PC-9 (cell line): Measurements from ENCODE around the gene UNC5CL. TPM values are rescaled to one million over a fixed set of nuclear protein-coding genes. Genes with fewer than 3 reads are reported as not detected.

Source experiments
- BruUV-seq: library from RNA; stranded (reverse); fragments of 400-500 nt; replicated peaks from 2 replicates; lab custom pipeline; 2021; lab: Mats Ljungman, UMichigan
- CTCF ChIA-PET: fragments of 300-600 bp; sonication (Branson Sonifier 250); formaldehyde crosslinking; loops from one replicate; lab custom pipeline; 2022; ENCODE audit warnings: antibody characterized with exemption; lab: Charles Lee
- POLR2A ChIA-PET: fragments of 300-600 bp; sonication (Branson Sonifier 250); formaldehyde crosslinking; loops from one replicate; lab custom pipeline; 2022; ENCODE audit warnings: antibody characterized with exemption; ENCODE audit not compliant: unreplicated experiment; lab: Charles Lee
- DNase-seq, 2 experiments: peaks; one replicate each; pipeline versions ENCODE4 v3.0.0 to v3.0.0-alpha.2; 2015 to 2022; ENCODE audit warnings: mixed read lengths in 1 of 2
- H2AFZ ChIP-seq: fragments of 200-600 bp; sonication (generic); 2 replicates; pipeline ENCODE4 v1.8.1; 2017; ENCODE audit warnings: antibody characterized with exemption
- H3F3A ChIP-seq: fragments of 200-600 bp; sonication (generic); 2 replicates; pipeline ENCODE4 v1.8.1; 2017; ENCODE audit warnings: antibody characterized with exemption, mild to moderate bottlenecking, low read depth; ENCODE audit not compliant: insufficient read depth
- H3K27ac ChIP-seq: fragments of 200-600 bp; sonication (generic); 2 replicates; pipeline ENCODE4 v1.6.1; 2016; ENCODE audit warnings: mixed run types
- H3K27me3 ChIP-seq: fragments of 200-600 bp; sonication (generic); 2 replicates; pipeline ENCODE4 v1.6.1; 2016; ENCODE audit warnings: low read depth, mixed run types; ENCODE audit not compliant: insufficient read depth
- H3K36me3 ChIP-seq: fragments of 200-600 bp; sonication (generic); 2 replicates; pipeline ENCODE4 v1.6.1; 2016; ENCODE audit warnings: low read depth, mixed run types
- H3K4me1 ChIP-seq: fragments of 200-600 bp; sonication (generic); replicated peaks from 2 replicates; pipeline ENCODE4 v1.6.1; 2016; ENCODE audit warnings: mixed run types; ENCODE audit not compliant: insufficient read depth
- H3K4me2 ChIP-seq: fragments of 200-600 bp; sonication (generic); 2 replicates; pipeline ENCODE4 v1.6.1; 2017; ENCODE audit warnings: mixed run types
- H3K4me3 ChIP-seq: fragments of 200-600 bp; sonication (generic); 2 replicates; pipeline ENCODE4 v1.6.1; 2016; ENCODE audit warnings: mixed run types
- H3K79me2 ChIP-seq: fragments of 200-600 bp; sonication (generic); 2 replicates; pipeline ENCODE4 v1.6.1; 2017; ENCODE audit warnings: low read depth, mixed run types
- H3K9me2 ChIP-seq: fragments of 200-600 bp; sonication (generic); 2 replicates; pipeline ENCODE4 v1.8.1; 2017; ENCODE audit warnings: mild to moderate bottlenecking; ENCODE audit not compliant: insufficient read depth
- H3K9me3 ChIP-seq: fragments of 200-600 bp; sonication (generic); 2 replicates; pipeline ENCODE4 v1.8.1; 2016; ENCODE audit warnings: low read depth; ENCODE audit not compliant: insufficient read depth
- H4K20me1 ChIP-seq: fragments of 200-600 bp; sonication (generic); 2 replicates; pipeline ENCODE4 v1.8.1; 2017; ENCODE audit not compliant: insufficient read depth
- CTCF ChIP-seq: fragments of 200-600 bp; sonication (generic); conservative IDR thresholded peaks from 2 replicates; pipeline ENCODE4 v1.6.1; 2017; ENCODE audit warnings: mixed run types, antibody characterized with exemption, mild to moderate bottlenecking, moderate library complexity
- EZH2 ChIP-seq: fragments of 200-600 bp; sonication (generic); IDR thresholded peaks from 2 replicates; pipeline ENCODE4 v1.8.0; 2017; ENCODE audit warnings: antibody characterized with exemption, low read depth
- intact Hi-C: fragments of 100-400 bp; cut with micrococcal nuclease; formaldehyde crosslinking; loops from one replicate; pipeline ENCODE4 v1.10.0; 2022; ENCODE audit not compliant: unreplicated experiment
- total RNA-seq: library from RNA; stranded (reverse); gene quantifications from 2 replicates; pipeline ENCODE4 v1.2.3, GENCODE V29; 2021

The UNC5CL gene
- total RNA-seq, 1 experiment from 2014 or later: 1.7 TPM

- H2AFZ ChIP-seq: no peak overlapping the region
- no peak for TF ChIP-seq EZH2
- TF ChIP-seq CTCF: no peak
- no peaks in the 10 kb centered on the region for H3K27me3 ChIP-seq
- H3K36me3 ChIP-seq: no peaks in the 10 kb centered on the region
- H4K20me1 ChIP-seq: no peaks in the 10 kb centered on the region
- no peak overlapping the region for H3K27ac ChIP-seq
- POLR2A ChIA-PET: no interaction called here
- CTCF ChIA-PET: no interaction called here
- no peaks in the 10 kb centered on the region for H3F3A ChIP-seq
- H3K4me3 ChIP-seq: no peak overlapping the region
- H3K9me3 ChIP-seq: no peaks in the 10 kb centered on the region
- no peak for DNase-seq
- H3K79me2 ChIP-seq: no peaks in the 10 kb centered on the region
- intact Hi-C loops: no loop called here
- no peaks in the 10 kb centered on the region for H3K9me2 ChIP-seq
- H3K4me2 ChIP-seq: no peak overlapping the region
- BruUV-seq: no TSS peak
- no peaks in the 10 kb centered on the region for H3K4me1 ChIP-seq
These were observed 11.5 kb upstream of the UNC5CL start for GRCh38 chr6:41050536-41050935.

- no TSS peak for BruUV-seq
- CTCF ChIA-PET: interaction anchor here (1.5 kb wide), 1 partner anchor 11 kb away, joined by 3 read pairs; the partner anchor contains the start of gene UNC5CL
These were observed 10.9 kb upstream of the UNC5CL start for GRCh38 chr6:41049955-41050354.

GRCh38 chr6:41049521-41049920, 10.5 kb upstream of the UNC5CL start:
- intact Hi-C loops: no loop called here
- TF ChIP-seq CTCF: no peak
- no peak for TF ChIP-seq EZH2
- Histone ChIP-seq H3K79me2 (no peaks in the 10 kb centered on the region), H3K9me3 (no peaks in the 10 kb centered on the region), H3F3A (no peaks in the 10 kb centered on the region), H3K4me3 (no peak overlapping the region), H3K9me2 (no peaks in the 10 kb centered on the region), H3K4me2 (no peak overlapping the region), H3K27ac (no peak overlapping the region), H3K27me3 (no peaks in the 10 kb centered on the region), H3K36me3 (no peaks in the 10 kb centered on the region), H3K4me1 (no peaks in the 10 kb centered on the region), H4K20me1 (no peaks in the 10 kb centered on the region), H2AFZ (no peak overlapping the region)
- ChIA-PET CTCF (interaction anchor here (0.6 to 1.5 kb wide), 2 partner anchors 11 to 555 kb away, joined by 3 to 5 read pairs; partner anchors contain the start of gene UNC5CL), POLR2A (interaction anchor here (0.6 kb wide), 1 partner anchor 41 kb away, joined by 5 read pairs; no protein-coding TSS in a partner anchor)
- peak in 1 of 2 experiments; percentile 37 for DNase-seq
- BruUV-seq: no TSS peak

More at GRCh38 chr6:41049955-41050354, 10.9 kb upstream of the UNC5CL start:
- H3K9me3 ChIP-seq: no peaks in the 10 kb centered on the region
- no peaks in the 10 kb centered on the region for H3K9me2 ChIP-seq
- DNase-seq: no peak
- no peak overlapping the region for H2AFZ ChIP-seq
- no peak for TF ChIP-seq CTCF
- no peak for TF ChIP-seq EZH2
- H3K27ac ChIP-seq: no peak overlapping the region
- no peaks in the 10 kb centered on the region for H3K36me3 ChIP-seq
- no peaks in the 10 kb centered on the region for H3K79me2 ChIP-seq
- H3K4me1 ChIP-seq: no peaks in the 10 kb centered on the region
- H3K4me2 ChIP-seq: no peak overlapping the region
- POLR2A ChIA-PET: no interaction called here
- no peaks in the 10 kb centered on the region for H3F3A ChIP-seq
- intact Hi-C loops: no loop called here
- no peaks in the 10 kb centered on the region for H4K20me1 ChIP-seq
- no peaks in the 10 kb centered on the region for H3K27me3 ChIP-seq
- H3K4me3 ChIP-seq: no peak overlapping the region
